WERI-Rb-1 (cell line): Measurements from ENCODE around the gene MCTP1.

Experiments used
- DNase-seq: peaks from one replicate; pipeline ENCODE4 v3.0.0-alpha.2; 2020
- H3K27ac ChIP-seq: fragments of 250-450 bp; sonication (Bioruptor Pico); 2 replicates; pipeline ENCODE4 v1.5.1; 2020; ENCODE audit warnings: mild to moderate bottlenecking, moderate library complexity
- H3K27me3 ChIP-seq: fragments of 250-450 bp; sonication (Bioruptor Pico); 2 replicates; pipeline ENCODE4 v1.5.1; 2021; ENCODE audit warnings: mild to moderate bottlenecking, low read depth, moderate library complexity; ENCODE audit not compliant: insufficient read depth, severe bottlenecking
- H3K36me3 ChIP-seq: fragments of 250-450 bp; sonication (Bioruptor Pico); 2 replicates; pipeline ENCODE4 v1.5.1; 2020; ENCODE audit warnings: mild to moderate bottlenecking, moderate library complexity
- H3K4me3 ChIP-seq: 2 replicates; pipeline ENCODE4 v1.5.1; 2011; ENCODE audit warnings: low read depth, mild to moderate bottlenecking, control low read depth, low read length
- H3K9me3 ChIP-seq: fragments of 250-450 bp; sonication (Bioruptor Pico); 2 replicates; pipeline ENCODE4 v1.5.1; 2021; ENCODE audit warnings: mild to moderate bottlenecking, moderate library complexity; ENCODE audit not compliant: severe bottlenecking
- TF ChIP-seq, protein P1 (sequence below): IDR thresholded peaks from 2 replicates; pipeline ENCODE4 v1.5.1; 2011; ENCODE audit warnings: low read depth, mild to moderate bottlenecking, control low read depth, inconsistent platforms, low read length

Gene MCTP1

DNA sequence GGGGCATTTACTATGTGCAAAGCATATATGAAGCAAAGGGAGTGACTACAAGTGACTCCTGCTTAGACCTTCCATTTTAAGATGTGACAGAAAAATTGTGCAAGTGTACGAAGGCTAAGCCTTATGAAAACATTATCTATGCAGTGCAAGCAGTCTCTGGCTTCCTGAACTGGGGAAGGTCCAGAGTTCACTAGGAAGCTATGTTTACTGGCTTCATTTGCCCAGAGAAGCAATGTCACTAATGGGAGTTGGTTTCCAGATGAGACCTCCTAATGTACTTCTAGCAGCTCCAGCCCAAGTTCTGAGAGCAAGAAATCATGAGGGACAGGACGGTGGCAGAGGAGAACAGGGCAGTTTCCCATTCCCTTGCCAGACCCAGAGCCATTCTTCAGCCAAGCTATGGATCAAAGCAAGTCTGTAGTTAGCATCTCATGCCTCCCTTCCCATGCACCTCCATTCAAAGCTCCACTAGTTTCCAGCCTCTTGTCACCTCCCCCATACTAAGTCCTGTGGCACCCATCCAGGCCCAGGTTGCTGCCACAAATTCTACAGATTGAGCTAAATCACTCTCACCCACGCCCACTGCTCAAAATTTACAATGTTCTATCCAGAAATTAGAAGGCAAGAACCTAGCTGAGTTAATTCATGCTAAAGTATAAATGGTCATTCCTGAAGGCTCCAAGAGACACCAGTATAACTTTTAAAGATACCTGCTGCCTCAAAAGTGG lies 21.8 kb downstream of the MCTP1 start:
- no peak for DNase-seq
- Histone ChIP-seq H3K9me3 (no peaks in the 10 kb centered on the region), H3K4me3 (no peak overlapping the region), H3K36me3 (no peaks in the 10 kb centered on the region), H3K27ac (no peak overlapping the region), H3K27me3 (no peaks in the 10 kb centered on the region)
- TF ChIP-seq, protein P1, sequence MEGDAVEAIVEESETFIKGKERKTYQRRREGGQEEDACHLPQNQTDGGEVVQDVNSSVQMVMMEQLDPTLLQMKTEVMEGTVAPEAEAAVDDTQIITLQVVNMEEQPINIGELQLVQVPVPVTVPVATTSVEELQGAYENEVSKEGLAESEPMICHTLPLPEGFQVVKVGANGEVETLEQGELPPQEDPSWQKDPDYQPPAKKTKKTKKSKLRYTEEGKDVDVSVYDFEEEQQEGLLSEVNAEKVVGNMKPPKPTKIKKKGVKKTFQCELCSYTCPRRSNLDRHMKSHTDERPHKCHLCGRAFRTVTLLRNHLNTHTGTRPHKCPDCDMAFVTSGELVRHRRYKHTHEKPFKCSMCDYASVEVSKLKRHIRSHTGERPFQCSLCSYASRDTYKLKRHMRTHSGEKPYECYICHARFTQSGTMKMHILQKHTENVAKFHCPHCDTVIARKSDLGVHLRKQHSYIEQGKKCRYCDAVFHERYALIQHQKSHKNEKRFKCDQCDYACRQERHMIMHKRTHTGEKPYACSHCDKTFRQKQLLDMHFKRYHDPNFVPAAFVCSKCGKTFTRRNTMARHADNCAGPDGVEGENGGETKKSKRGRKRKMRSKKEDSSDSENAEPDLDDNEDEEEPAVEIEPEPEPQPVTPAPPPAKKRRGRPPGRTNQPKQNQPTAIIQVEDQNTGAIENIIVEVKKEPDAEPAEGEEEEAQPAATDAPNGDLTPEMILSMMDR: no peak

DNA sequence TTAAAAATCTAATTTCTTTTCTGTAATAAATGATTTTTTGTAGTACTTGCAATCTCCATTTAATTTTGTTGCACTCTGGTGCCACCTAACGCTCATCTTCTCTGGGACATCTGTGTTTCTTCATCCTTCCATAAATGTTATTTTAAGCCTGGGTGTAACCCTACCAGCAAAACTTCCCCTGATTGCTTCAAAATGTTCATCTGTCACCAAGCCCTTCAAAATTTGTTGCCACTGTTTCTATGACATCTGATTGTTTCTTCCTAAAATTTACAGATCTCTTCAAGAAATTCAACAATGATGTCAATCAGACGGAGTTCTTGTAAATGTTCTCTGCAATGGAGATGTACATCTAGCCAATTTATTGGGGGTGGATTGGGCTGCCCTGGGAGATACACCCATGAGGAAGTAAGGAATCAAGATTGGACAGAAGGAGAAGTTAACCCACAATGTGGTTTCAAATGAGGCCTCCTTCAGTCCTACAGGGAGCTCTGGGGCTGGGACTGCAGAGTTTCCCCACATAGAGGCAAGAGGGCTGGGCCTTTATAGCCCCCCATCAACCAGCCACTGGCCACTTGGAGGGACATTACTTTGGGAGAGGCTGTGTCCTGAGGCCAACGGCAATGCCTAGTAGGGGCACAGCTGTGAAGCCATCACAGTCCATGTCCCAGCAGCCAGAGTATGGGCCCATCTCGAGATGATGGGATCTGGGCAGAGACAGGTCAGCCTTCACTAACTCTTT lies 23.3 kb downstream of the MCTP1 start:
- Histone ChIP-seq H3K9me3 (no peaks in the 10 kb centered on the region), H3K27ac (no peak overlapping the region), H3K36me3 (no peaks in the 10 kb centered on the region), H3K4me3 (no peak overlapping the region), H3K27me3 (no peaks in the 10 kb centered on the region)
- TF ChIP-seq, protein P1: peak; percentile 40
- peak; percentile 31 for DNase-seq

DNA sequence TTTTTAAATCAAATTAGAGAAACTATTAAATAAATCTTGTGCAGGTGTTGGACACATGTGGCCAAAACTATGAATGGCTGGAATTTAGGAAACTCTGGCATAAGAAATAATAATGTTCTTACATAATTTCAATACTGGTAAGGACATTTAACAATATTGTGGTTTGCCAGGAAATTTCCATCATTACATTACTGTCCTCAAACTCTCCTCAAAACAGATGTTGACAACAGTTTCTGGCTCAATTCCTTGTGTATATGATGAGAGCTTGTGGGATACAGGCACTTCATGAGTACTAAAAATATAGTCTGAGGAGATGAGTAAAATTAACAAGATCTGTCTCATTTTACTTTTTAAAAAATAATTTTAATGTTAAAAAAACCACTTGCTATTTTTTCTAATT lies 27.9 kb downstream of the MCTP1 start:
- no peaks in the 10 kb centered on the region for H3K36me3 ChIP-seq
- TF ChIP-seq, protein P1: no peak
- H3K9me3 ChIP-seq: no peaks in the 10 kb centered on the region
- no peak overlapping the region for H3K27ac ChIP-seq
- DNase-seq: no peak
- no peak overlapping the region for H3K4me3 ChIP-seq
- no peaks in the 10 kb centered on the region for H3K27me3 ChIP-seq

DNA sequence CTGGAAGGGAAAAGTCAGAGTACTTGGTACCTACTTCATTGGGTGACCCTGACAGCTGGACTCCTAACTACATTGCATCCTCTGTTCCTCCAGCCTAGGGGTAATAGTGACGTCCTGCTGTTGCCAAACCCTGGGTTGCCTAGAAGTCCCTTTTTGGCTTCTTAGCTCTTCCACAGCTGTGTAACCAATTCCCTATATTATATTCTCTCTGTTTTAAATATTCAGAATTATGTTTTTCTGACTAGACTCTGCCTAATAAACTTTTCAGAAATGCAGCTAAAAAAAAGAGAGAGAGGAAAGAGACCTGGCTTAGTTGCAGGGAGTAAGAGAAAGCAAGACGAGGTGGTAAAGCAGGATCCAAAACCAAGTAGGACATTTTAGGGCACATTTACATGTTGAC lies 28.4 kb downstream of the MCTP1 start:
- Histone ChIP-seq H3K27me3 (no peaks in the 10 kb centered on the region), H3K9me3 (no peaks in the 10 kb centered on the region), H3K27ac (no peak overlapping the region), H3K4me3 (no peak overlapping the region), H3K36me3 (no peaks in the 10 kb centered on the region)
- TF ChIP-seq, protein P1: no peak
- no peak for DNase-seq

DNA sequence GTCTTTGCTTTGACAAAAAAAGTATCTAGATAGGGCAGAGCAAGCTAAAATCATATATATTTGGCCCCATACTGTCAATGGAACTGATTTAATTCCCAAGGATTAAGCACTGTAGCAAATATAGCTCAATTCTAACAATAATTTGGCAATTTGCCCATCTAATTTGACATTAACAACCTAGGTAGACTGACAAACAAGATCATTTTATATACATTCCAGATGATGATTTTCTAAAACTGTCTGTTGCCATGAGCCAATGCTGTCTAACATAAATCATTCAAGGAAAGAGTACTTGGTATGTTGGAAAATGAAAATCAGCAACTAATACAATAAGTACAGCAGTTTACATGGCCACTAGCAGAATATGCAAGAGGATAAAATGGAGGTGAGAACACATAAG lies 32.1 kb downstream of the MCTP1 start:
- H3K9me3 ChIP-seq: no peaks in the 10 kb centered on the region
- TF ChIP-seq, protein P1: no peak
- no peaks in the 10 kb centered on the region for H3K36me3 ChIP-seq
- H3K27ac ChIP-seq: no peak overlapping the region
- no peak overlapping the region for H3K4me3 ChIP-seq
- H3K27me3 ChIP-seq: no peaks in the 10 kb centered on the region
- DNase-seq: no peak

DNA sequence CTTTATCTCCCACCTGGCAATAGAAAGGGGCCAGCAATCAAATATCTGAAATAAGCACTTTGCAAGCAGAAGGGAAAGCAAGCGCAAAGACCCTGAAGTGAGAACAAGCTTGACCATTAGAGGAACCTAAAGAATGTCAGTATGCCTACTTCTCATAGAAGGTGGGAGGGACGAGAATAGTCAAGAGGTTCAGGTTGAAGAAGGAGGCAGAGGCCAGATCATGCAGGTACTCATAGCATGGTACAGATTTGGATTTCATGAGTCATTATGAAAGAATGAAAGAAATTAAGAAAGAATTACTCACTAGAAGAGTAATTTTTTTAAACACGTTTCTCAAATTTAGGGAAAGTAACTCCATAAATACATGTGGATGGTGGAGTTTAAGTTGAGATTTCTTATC lies 33.7 kb downstream of the MCTP1 start:
- DNase-seq: no peak
- TF ChIP-seq, protein P1: no peak
- H3K36me3 ChIP-seq: no peaks in the 10 kb centered on the region
- no peak overlapping the region for H3K4me3 ChIP-seq
- no peaks in the 10 kb centered on the region for H3K9me3 ChIP-seq
- no peaks in the 10 kb centered on the region for H3K27me3 ChIP-seq
- no peak overlapping the region for H3K27ac ChIP-seq
